Effector CD8-positive, alpha-beta T cell (primary cell): ENCODE data around the gene MCTS1.
"Not testable (repeated sequence)": the region's sequence is repeated elsewhere in the genome, so short reads cannot be mapped to it uniquely, and the experiment has no call there.

Source experiments
- DNase-seq: peaks from one replicate; lab custom pipeline; 2025; lab: John Stamatoyannopoulos, UW
- total RNA-seq, 4 experiments: gene quantifications; one replicate each; lab custom pipeline; 2026; lab: John Stamatoyannopoulos, UW

The MCTS1 gene
- 25.8 to 36.1 (median 26.4) reads per million in 4 experiments for total RNA-seq

- peak; percentile 62 for DNase-seq
These were observed at the start of gene MCTS1 for GRCh38 chrX:120603707-120604360. MCTS1 (plus strand) TSS chrX:120604101; CDS start chrX:120604237, 136 bp downstream.

GRCh38 chrX:120556251-120556650, 47.6 kb upstream of the MCTS1 start:
- DNase-seq, result no peak

GRCh38 chrX:120559804-120560203, 44.1 kb upstream of the MCTS1 start:
- DNase-seq, result no peak

DNA sequence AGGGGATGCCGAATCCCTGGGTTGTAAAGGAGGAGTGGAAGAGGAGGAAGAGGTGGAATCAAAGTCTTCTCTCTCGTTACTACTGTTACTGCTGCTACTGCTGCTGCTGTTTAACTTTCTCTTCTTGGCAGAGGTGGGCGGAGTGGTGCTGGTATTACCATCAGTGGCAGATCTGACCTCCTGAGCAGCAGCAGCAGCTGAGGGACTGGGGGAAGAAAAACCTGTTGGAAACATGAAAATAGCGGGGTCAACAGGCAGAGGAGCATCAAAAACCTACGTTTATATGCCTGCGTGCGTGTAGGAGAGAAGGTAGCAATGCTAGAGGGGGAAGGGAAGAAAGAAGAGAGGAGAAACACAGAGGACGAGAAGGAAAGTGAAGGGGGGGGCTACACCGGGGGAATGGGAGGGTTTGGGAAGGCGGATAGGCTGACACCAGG, 43.5 kb upstream of the MCTS1 start:
- DNase-seq, result no peak

- DNase-seq, result peak; percentile 89
These were observed 42.9 kb upstream of the MCTS1 start, which contains the start of gene CUL4B for GRCh38 chrX:120560842-120561633. CUL4B (minus strand) TSS chrX:120560962; CDS start chrX:120560638, 324 bp downstream.

GRCh38 chrX:120561634-120562568, 42.0 kb upstream of the MCTS1 start:
- no peak for DNase-seq

DNA sequence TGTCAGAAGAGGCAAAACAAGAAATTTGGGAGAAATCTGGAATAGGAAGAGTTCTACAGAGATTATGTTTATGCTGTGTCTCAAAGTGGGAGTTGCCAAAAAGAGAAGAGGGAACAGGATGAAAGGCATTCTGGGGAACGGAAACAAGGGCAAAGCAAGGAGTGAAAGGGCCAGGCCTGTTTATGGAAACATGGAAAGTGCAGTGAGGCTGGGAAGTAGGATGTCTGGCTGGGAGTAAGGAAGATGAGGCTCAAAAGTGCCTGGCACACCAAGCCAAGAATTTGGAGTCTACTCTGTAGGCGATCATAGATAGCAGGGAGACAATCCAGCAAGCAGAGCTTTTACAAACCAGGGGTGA, 41.4 kb upstream of the MCTS1 start:
- DNase-seq, result no peak

GRCh38 chrX:120564925-120565324, 39.0 kb upstream of the MCTS1 start:
- no peak for DNase-seq

GRCh38 chrX:120566817-120567216, 37.1 kb upstream of the MCTS1 start:
- DNase-seq, result no peak

GRCh38 chrX:120568035-120568434, 35.9 kb upstream of the MCTS1 start:
- DNase-seq, result no peak

GRCh38 chrX:120568609-120569008, 35.3 kb upstream of the MCTS1 start:
- no peak for DNase-seq

- no peak for DNase-seq
These were observed 33.8 kb upstream of the MCTS1 start for GRCh38 chrX:120570011-120570600.

GRCh38 chrX:120573806-120574205, 30.1 kb upstream of the MCTS1 start:
- DNase-seq, result not testable (repeated sequence)

- no peak for DNase-seq
These were observed 28.4 kb upstream of the MCTS1 start for GRCh38 chrX:120575379-120576114.

- no peak for DNase-seq
These were observed 18.2 kb upstream of the MCTS1 start for GRCh38 chrX:120585702-120586101.

DNA sequence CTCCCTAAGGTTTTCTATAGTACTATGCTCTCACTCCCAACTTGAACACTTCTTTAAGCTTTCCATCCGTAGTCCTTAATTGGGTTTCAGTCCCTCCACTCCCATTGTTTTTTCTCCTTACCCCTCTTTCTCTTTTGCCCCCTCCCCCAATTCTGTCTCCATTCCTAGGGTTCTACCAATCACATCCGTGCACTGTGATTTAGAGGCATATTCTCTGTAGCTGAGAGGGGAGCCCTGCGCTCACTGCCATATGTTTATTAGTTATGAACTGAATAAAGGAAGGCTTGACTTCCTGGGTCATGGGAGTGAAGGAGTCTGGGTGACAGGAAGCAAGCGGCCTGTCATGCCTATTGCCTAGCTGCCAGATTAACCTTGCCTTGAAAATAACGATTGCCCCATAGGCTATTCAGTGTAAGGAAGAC, 471 bp downstream of the MCTS1 start:
- no peak for DNase-seq

- DNase-seq, result no peak
These were observed 8.2 kb downstream of the MCTS1 start for GRCh38 chrX:120612086-120612485.

GRCh38 chrX:120614816-120615215, 10.9 kb downstream of the MCTS1 start:
- no peak for DNase-seq

- DNase-seq, result no peak
These were observed 14.2 kb downstream of the MCTS1 start for GRCh38 chrX:120617996-120618630.

GRCh38 chrX:120625371-120625770, 21.5 kb downstream of the MCTS1 start:
- DNase-seq, result no peak
